ENCODE measurements around the gene SYMPK.
A peak's percentile ranks its signal among the peaks of the same experiment; 100 is the strongest.

The SYMPK gene

GRCh38 chr19:45798995-45799517 is 63.9 kb downstream of the SYMPK start (continued):
- TF ChIP-seq, protein P1, sequence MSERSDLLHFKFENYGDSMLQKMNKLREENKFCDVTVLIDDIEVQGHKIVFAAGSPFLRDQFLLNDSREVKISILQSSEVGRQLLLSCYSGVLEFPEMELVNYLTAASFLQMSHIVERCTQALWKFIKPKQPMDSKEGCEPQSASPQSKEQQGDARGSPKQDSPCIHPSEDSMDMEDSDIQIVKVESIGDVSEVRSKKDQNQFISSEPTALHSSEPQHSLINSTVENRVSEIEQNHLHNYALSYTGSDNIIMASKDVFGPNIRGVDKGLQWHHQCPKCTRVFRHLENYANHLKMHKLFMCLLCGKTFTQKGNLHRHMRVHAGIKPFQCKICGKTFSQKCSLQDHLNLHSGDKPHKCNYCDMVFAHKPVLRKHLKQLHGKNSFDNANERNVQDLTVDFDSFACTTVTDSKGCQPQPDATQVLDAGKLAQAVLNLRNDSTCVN (tag by site-specific recombination; optimal IDR thresholded peaks at IDR 0.05): no peak
- no peak for TF ChIP-seq ZNF121 (tag by site-specific recombination; IDR thresholded peaks at IDR 0.05)
- no peak for TF ChIP-seq ZNF626 (tag by site-specific recombination; IDR thresholded peaks at IDR 0.05)
- TF ChIP-seq ZNF114 (tag by site-specific recombination; IDR thresholded peaks at IDR 0.05): no peak
- 0 out of 2 replicates have a peak, but pooled peaks have one; percentile 9 for TF ChIP-seq SP2 (tag by site-specific recombination; IDR thresholded peaks at IDR 0.05)
- no peak for TF ChIP-seq ZNF426 (tag by site-specific recombination; IDR thresholded peaks at IDR 0.05)
- TF ChIP-seq ZNF624 (tag by site-specific recombination; IDR thresholded peaks at IDR 0.05): no peak
- TF ChIP-seq ZNF585B (tag by site-specific recombination; IDR thresholded peaks at IDR 0.05): no peak
- TF ChIP-seq KLF8 (tag by site-specific recombination; IDR thresholded peaks at IDR 0.05): no peak
- TF ChIP-seq, protein P2, sequence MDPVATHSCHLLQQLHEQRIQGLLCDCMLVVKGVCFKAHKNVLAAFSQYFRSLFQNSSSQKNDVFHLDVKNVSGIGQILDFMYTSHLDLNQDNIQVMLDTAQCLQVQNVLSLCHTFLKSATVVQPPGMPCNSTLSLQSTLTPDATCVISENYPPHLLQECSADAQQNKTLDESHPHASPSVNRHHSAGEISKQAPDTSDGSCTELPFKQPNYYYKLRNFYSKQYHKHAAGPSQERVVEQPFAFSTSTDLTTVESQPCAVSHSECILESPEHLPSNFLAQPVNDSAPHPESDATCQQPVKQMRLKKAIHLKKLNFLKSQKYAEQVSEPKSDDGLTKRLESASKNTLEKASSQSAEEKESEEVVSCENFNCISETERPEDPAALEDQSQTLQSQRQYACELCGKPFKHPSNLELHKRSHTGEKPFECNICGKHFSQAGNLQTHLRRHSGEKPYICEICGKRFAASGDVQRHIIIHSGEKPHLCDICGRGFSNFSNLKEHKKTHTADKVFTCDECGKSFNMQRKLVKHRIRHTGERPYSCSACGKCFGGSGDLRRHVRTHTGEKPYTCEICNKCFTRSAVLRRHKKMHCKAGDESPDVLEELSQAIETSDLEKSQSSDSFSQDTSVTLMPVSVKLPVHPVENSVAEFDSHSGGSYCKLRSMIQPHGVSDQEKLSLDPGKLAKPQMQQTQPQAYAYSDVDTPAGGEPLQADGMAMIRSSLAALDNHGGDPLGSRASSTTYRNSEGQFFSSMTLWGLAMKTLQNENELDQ (tag by site-specific recombination; IDR thresholded peaks at IDR 0.05; ENCODE audit: low read depth): no peak
- no peak for TF ChIP-seq ZSCAN30 (tag by site-specific recombination; IDR thresholded peaks at IDR 0.05)
- TF ChIP-seq ZNF561 (tag by site-specific recombination; IDR thresholded peaks at IDR 0.05; ENCODE audit: borderline replicate concordance): no peak
- TF ChIP-seq ZNF140 (tag by site-specific recombination; IDR thresholded peaks at IDR 0.05): no peak
- no peak for TF ChIP-seq ZNF600 (tag by site-specific recombination; IDR thresholded peaks at IDR 0.05)
- no peak for TF ChIP-seq MEIS1 (CRISPR knock-in tag; IDR thresholded peaks at IDR 0.05; ENCODE audit: borderline replicate concordance)
- TF ChIP-seq, protein P3, sequence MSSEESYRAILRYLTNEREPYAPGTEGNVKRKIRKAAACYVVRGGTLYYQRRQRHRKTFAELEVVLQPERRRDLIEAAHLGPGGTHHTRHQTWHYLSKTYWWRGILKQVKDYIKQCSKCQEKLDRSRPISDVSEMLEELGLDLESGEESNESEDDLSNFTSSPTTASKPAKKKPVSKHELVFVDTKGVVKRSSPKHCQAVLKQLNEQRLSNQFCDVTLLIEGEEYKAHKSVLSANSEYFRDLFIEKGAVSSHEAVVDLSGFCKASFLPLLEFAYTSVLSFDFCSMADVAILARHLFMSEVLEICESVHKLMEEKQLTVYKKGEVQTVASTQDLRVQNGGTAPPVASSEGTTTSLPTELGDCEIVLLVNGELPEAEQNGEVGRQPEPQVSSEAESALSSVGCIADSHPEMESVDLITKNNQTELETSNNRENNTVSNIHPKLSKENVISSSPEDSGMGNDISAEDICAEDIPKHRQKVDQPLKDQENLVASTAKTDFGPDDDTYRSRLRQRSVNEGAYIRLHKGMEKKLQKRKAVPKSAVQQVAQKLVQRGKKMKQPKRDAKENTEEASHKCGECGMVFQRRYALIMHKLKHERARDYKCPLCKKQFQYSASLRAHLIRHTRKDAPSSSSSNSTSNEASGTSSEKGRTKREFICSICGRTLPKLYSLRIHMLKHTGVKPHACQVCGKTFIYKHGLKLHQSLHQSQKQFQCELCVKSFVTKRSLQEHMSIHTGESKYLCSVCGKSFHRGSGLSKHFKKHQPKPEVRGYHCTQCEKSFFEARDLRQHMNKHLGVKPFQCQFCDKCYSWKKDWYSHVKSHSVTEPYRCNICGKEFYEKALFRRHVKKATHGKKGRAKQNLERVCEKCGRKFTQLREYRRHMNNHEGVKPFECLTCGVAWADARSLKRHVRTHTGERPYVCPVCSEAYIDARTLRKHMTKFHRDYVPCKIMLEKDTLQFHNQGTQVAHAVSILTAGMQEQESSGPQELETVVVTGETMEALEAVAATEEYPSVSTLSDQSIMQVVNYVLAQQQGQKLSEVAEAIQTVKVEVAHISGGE (tag by site-specific recombination; conservative IDR thresholded peaks at IDR 0.05; ENCODE audit: low read depth): no peak
- no peak for TF ChIP-seq ZNF658 (tag by site-specific recombination; IDR thresholded peaks at IDR 0.05)
- no peak for TF ChIP-seq ZBTB21 (tag by site-specific recombination; IDR thresholded peaks at IDR 0.05)
- TF ChIP-seq ZNF677 (tag by site-specific recombination; IDR thresholded peaks at IDR 0.05): no peak
- no peak for TF ChIP-seq GFI1B (tag by site-specific recombination; IDR thresholded peaks at IDR 0.05)
- no peak for TF ChIP-seq ZNF596 (tag by site-specific recombination; IDR thresholded peaks at IDR 0.05)
- no peak for TF ChIP-seq ZNF23 (tag by site-specific recombination; IDR thresholded peaks at IDR 0.05; ENCODE audit: borderline replicate concordance)
- no peak for TF ChIP-seq ZSCAN5A (tag by site-specific recombination; IDR thresholded peaks at IDR 0.05)
- TF ChIP-seq ZNF777 (tag by site-specific recombination; IDR thresholded peaks at IDR 0.05; ENCODE audit: borderline replicate concordance): no peak
- TF ChIP-seq WT1 (tag by site-specific recombination; IDR thresholded peaks at IDR 0.05): 0 out of 2 replicates have a peak, but pooled peaks have one; percentile 47
- no peak for TF ChIP-seq ZNF292 (tag by site-specific recombination; IDR thresholded peaks at IDR 0.05; ENCODE audit: borderline replicate concordance, low read depth)
- no peak for TF ChIP-seq ZNF580 (tag by site-specific recombination; IDR thresholded peaks at IDR 0.05)
- TF ChIP-seq ZIC2 (tag by site-specific recombination; IDR thresholded peaks at IDR 0.05): peak; percentile 85
- no peak for TF ChIP-seq ZNF555 (tag by site-specific recombination; conservative IDR thresholded peaks at IDR 0.05)
- TF ChIP-seq ZNF416 (tag by site-specific recombination; IDR thresholded peaks at IDR 0.05): no peak
- no peak for TF ChIP-seq ZNF76 (tag by site-specific recombination; IDR thresholded peaks at IDR 0.05; ENCODE audit: borderline replicate concordance, low read depth)
- no peak for TF ChIP-seq HOXC10 (CRISPR knock-in tag; IDR thresholded peaks at IDR 0.05)
- TF ChIP-seq ZNF529 (tag by site-specific recombination; IDR thresholded peaks at IDR 0.05; ENCODE audit: insufficient replicate concordance): no peak

Measured in HEK293 (cell line).